ENCODE data around the gene C1orf52. TPM values are rescaled to one million over a fixed set of nuclear protein-coding genes. Genes with fewer than 3 reads are reported as not detected.

Gene C1orf52
- total and polyA plus RNA-seq, 2 of the 13 experiments (the other 11 are each of a cell fraction or from before 2014, with no cell fraction given): 19.4 to 27.4 TPM

- TF ChIP-seq, protein P1, sequence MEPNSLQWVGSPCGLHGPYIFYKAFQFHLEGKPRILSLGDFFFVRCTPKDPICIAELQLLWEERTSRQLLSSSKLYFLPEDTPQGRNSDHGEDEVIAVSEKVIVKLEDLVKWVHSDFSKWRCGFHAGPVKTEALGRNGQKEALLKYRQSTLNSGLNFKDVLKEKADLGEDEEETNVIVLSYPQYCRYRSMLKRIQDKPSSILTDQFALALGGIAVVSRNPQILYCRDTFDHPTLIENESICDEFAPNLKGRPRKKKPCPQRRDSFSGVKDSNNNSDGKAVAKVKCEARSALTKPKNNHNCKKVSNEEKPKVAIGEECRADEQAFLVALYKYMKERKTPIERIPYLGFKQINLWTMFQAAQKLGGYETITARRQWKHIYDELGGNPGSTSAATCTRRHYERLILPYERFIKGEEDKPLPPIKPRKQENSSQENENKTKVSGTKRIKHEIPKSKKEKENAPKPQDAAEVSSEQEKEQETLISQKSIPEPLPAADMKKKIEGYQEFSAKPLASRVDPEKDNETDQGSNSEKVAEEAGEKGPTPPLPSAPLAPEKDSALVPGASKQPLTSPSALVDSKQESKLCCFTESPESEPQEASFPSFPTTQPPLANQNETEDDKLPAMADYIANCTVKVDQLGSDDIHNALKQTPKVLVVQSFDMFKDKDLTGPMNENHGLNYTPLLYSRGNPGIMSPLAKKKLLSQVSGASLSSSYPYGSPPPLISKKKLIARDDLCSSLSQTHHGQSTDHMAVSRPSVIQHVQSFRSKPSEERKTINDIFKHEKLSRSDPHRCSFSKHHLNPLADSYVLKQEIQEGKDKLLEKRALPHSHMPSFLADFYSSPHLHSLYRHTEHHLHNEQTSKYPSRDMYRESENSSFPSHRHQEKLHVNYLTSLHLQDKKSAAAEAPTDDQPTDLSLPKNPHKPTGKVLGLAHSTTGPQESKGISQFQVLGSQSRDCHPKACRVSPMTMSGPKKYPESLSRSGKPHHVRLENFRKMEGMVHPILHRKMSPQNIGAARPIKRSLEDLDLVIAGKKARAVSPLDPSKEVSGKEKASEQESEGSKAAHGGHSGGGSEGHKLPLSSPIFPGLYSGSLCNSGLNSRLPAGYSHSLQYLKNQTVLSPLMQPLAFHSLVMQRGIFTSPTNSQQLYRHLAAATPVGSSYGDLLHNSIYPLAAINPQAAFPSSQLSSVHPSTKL (CRISPR knock-in tag; IDR thresholded peaks at IDR 0.05): peak; percentile 72
- TF ChIP-seq EP300 (IDR thresholded peaks at IDR 0.05; ENCODE audit: low read depth in 2 of 2, low read length in 2 of 2) (0 out of 4 replicates have a peak, but pooled peaks of 1 of the 2 experiments have one; percentile 17), EP300 (CRISPR knock-in tag; IDR thresholded peaks at IDR 0.05; ENCODE audit: borderline replicate concordance) (no peak), MYNN (CRISPR knock-in tag; IDR thresholded peaks at IDR 0.05; ENCODE audit: low read depth) (no peak), ZNF296 (CRISPR knock-in tag; conservative IDR thresholded peaks at IDR 0.05) (no peak), KAT8 (CRISPR knock-in tag; IDR thresholded peaks at IDR 0.05) (0 out of 2 replicates have a peak, but pooled peaks have one; percentile 23), ELF1 (CRISPR knock-in tag; IDR thresholded peaks at IDR 0.05) (0 out of 2 replicates have a peak, but pooled peaks have one; percentile 36), ZNF772 (CRISPR knock-in tag; IDR thresholded peaks at IDR 0.05) (no peak), PAXIP1 (CRISPR knock-in tag; conservative IDR thresholded peaks at IDR 0.05) (0 out of 2 replicates have a peak, but pooled peaks have one; percentile 25), ZFYVE20 (CRISPR knock-in tag; IDR thresholded peaks at IDR 0.05; ENCODE audit: borderline replicate concordance, low read depth) (no peak), HMG20A (CRISPR knock-in tag; IDR thresholded peaks at IDR 0.05; ENCODE audit: borderline replicate concordance) (peak; percentile 59; the same call in 1 of the 2 replicates), ZNF572 (CRISPR knock-in tag; IDR thresholded peaks at IDR 0.05) (no peak), ZNF18 (CRISPR knock-in tag; IDR thresholded peaks at IDR 0.05; ENCODE audit: insufficient replicate concordance) (no peak), BATF2 (CRISPR knock-in tag; IDR thresholded peaks at IDR 0.05) (no peak)
- TF ChIP-seq, protein P2, sequence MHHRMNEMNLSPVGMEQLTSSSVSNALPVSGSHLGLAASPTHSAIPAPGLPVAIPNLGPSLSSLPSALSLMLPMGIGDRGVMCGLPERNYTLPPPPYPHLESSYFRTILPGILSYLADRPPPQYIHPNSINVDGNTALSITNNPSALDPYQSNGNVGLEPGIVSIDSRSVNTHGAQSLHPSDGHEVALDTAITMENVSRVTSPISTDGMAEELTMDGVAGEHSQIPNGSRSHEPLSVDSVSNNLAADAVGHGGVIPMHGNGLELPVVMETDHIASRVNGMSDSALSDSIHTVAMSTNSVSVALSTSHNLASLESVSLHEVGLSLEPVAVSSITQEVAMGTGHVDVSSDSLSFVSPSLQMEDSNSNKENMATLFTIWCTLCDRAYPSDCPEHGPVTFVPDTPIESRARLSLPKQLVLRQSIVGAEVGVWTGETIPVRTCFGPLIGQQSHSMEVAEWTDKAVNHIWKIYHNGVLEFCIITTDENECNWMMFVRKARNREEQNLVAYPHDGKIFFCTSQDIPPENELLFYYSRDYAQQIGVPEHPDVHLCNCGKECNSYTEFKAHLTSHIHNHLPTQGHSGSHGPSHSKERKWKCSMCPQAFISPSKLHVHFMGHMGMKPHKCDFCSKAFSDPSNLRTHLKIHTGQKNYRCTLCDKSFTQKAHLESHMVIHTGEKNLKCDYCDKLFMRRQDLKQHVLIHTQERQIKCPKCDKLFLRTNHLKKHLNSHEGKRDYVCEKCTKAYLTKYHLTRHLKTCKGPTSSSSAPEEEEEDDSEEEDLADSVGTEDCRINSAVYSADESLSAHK (CRISPR knock-in tag; IDR thresholded peaks at IDR 0.05; ENCODE audit: borderline replicate concordance): no peak
These were observed 38.6 kb upstream of the C1orf52 start (continued) for GRCh38 chr1:85297855-85298629.

Data from HepG2 (cell line).